Fibroblast of mammary gland (primary cell): ENCODE measurements around the gene CCDC120.

ENCODE experiments used
- DNase-seq: peaks from one replicate; pipeline ENCODE4 v3.0.0-alpha.2; 2010; ENCODE audit warnings: low read depth
- H3K4me3 ChIP-seq: 2 replicates; pipeline ENCODE4 v1.5.1; 2011; ENCODE audit warnings: low read depth, mild to moderate bottlenecking, low read length, moderate library complexity; ENCODE audit not compliant: control insufficient read depth
- CTCF ChIP-seq: conservative IDR thresholded peaks from 2 replicates; pipeline ENCODE4 v1.5.1; 2011; ENCODE audit warnings: low read depth, low read length, inconsistent platforms; ENCODE audit not compliant: control insufficient read depth, insufficient read depth

The CCDC120 gene

GRCh38 chrX:49069038-49069437, 10.2 kb downstream of the CCDC120 start:
- no peak overlapping the region for H3K4me3 ChIP-seq
- no peak for DNase-seq
- TF ChIP-seq CTCF = no peak

GRCh38 chrX:49070988-49071387, 12.2 kb downstream of the CCDC120 start:
- TF ChIP-seq CTCF = no peak
- DNase-seq = no peak
- no peak overlapping the region for H3K4me3 ChIP-seq

GRCh38 chrX:49071877-49072711, 13.3 kb downstream of the CCDC120 start:
- peak overlapping the region; percentile 76 for H3K4me3 ChIP-seq
- DNase-seq = peak; percentile 79
- TF ChIP-seq CTCF = no peak

- DNase-seq = no peak
- peak overlapping the region; percentile 76 for H3K4me3 ChIP-seq
- TF ChIP-seq CTCF = no peak
Observed at GRCh38 chrX:49072712-49073095, 13.9 kb downstream of the CCDC120 start.

- H3K4me3 ChIP-seq = peak within 1 kb of the TSS; percentile 76
- DNase-seq = peak; percentile 89
- TF ChIP-seq CTCF = no peak
Observed at GRCh38 chrX:49073601-49074575, 15.1 kb downstream of the CCDC120 start, which contains the start of gene PRAF2. Gene PRAF2, minus strand, starts transcription at chrX:49074002. Its CDS starts 15 bp downstream, at chrX:49073987.

GRCh38 chrX:49075347-49075746, 16.5 kb downstream of the CCDC120 start:
- H3K4me3 ChIP-seq = no peak overlapping the region
- TF ChIP-seq CTCF = no peak
- no peak for DNase-seq
